HCT116 (cell line): Measurements from ENCODE around the gene TMEM139. TPM values are rescaled to one million over a fixed set of nuclear protein-coding genes. Genes with fewer than 3 reads are reported as not detected.

Experiments used
- ATAC-seq: fragments of 200-7000 bp; cut with Tn5 transposase; 2 replicates; pipeline ENCODE4 v1.9.1; 2020; ENCODE audit warnings: mild to moderate bottlenecking, moderate library complexity
- BruUV-seq: library from RNA; stranded (reverse); fragments of 400-500 nt; replicated peaks from 2 replicates; lab custom pipeline; 2021; lab: Mats Ljungman, UMichigan
- CTCF ChIA-PET: fragments of 300-600 bp; sonication (Branson Sonifier 250); formaldehyde crosslinking; loops from one replicate; lab custom pipeline; 2021; ENCODE audit warnings: antibody characterized with exemption; lab: Charles Lee
- POLR2A ChIA-PET: fragments of 300-600, 350-600 bp; sonication (Branson Sonifier 250); formaldehyde crosslinking; loops from one replicate; lab custom pipeline; 2021; ENCODE audit warnings: antibody characterized with exemption; lab: Charles Lee
- RAD21 ChIA-PET, 2 experiments: fragments of 300-600 bp; sonication (Branson Sonifier 250); formaldehyde crosslinking; loops; one replicate each; lab custom pipeline; 2023; ENCODE audit warnings: low total read pairs in 2 of 2; ENCODE audit not compliant: uncharacterized antibody in 2 of 2, unreplicated experiment in 2 of 2, low non-redundant PET in 1 of 2; lab: Charles Lee
- DNase-seq: peaks from one replicate; pipeline ENCODE4 v3.0.0-alpha.2; 2010; ENCODE audit warnings: low read depth, low spot score
- H2AFZ ChIP-seq: fragments of 200-600 bp; shearing (Covaris generic), sonication (generic); 2 replicates; pipeline ENCODE4 v1.6.1; 2017; ENCODE audit warnings: low read depth, mixed run types, mixed read lengths, antibody characterized with exemption, low read length; ENCODE audit not compliant: poor library complexity, severe bottlenecking
- H3K27ac ChIP-seq: 2 replicates; pipeline ENCODE4 v1.5.1; 2012; ENCODE audit warnings: low read depth, low read length
- H3K27me3 ChIP-seq: fragments of 200-600 bp; sonication (generic); 2 replicates; pipeline ENCODE4 v1.6.1; 2016; ENCODE audit warnings: mixed run types, low read length, mixed read lengths; ENCODE audit not compliant: insufficient read depth
- H3K36me3 ChIP-seq, 2 experiments: fragments of 200-500 bp in 1 of 2; fragments of 200-600 bp in 1 of 2; sonication (Bioruptor generic) in 1 of 2; sonication (generic) in 1 of 2; 2 replicates each; pipeline versions ENCODE4 v1.5.1 to v1.6.1; 2014 to 2016; ENCODE audit warnings: low read length in 2 of 2, inconsistent platforms in 1 of 2, mixed read lengths in 1 of 2, mixed run types in 1 of 2; ENCODE audit not compliant: insufficient read depth in 2 of 2, control insufficient read depth in 1 of 2
- H3K4me1 ChIP-seq, 2 experiments: fragments of 200-600 bp in 1 of 2; sonication (generic) in 1 of 2; 2 replicates each; pipeline versions ENCODE4 v1.5.1 to v1.6.1; 2012 to 2017; ENCODE audit warnings: low read length in 2 of 2, inconsistent platforms in 1 of 2, mild to moderate bottlenecking in 1 of 2, mixed read lengths in 1 of 2, mixed run types in 1 of 2, moderate library complexity in 1 of 2; ENCODE audit not compliant: insufficient read depth in 2 of 2, control insufficient read depth in 1 of 2
- H3K4me2 ChIP-seq: fragments of 200-600 bp; sonication (generic); 2 replicates; pipeline ENCODE4 v1.6.1; 2017; ENCODE audit warnings: mixed run types, low read length, mixed read lengths
- H3K4me3 ChIP-seq, 2 experiments: fragments of 200-600 bp in 1 of 2; sonication (generic) in 1 of 2; replicated peaks in 1 of 2; 2 replicates each; pipeline ENCODE4 v1.5.1; 2011 to 2016; ENCODE audit warnings: low read length in 2 of 2, control low read depth in 1 of 2, low read depth in 1 of 2, mild to moderate bottlenecking in 1 of 2, mixed read lengths in 1 of 2, mixed run types in 1 of 2
- H3K79me2 ChIP-seq: fragments of 200-600 bp; sonication (generic); 2 replicates; pipeline ENCODE4 v1.6.1; 2017; ENCODE audit warnings: mild to moderate bottlenecking, mixed run types, low read length, moderate library complexity, mixed read lengths; ENCODE audit not compliant: insufficient read depth
- H3K9ac ChIP-seq: fragments of 200-600 bp; sonication (generic); 2 replicates; pipeline ENCODE4 v1.6.1; 2016; ENCODE audit warnings: low read length, mixed read lengths
- H3K9me2 ChIP-seq: fragments of 200-600 bp; sonication (generic), shearing (Covaris generic); 2 replicates; pipeline ENCODE4 v1.6.1; 2017; ENCODE audit warnings: mixed run types, mild to moderate bottlenecking, moderate library complexity; ENCODE audit not compliant: insufficient read depth
- H3K9me3 ChIP-seq, 2 experiments: fragments of 200-500 bp in 1 of 2; fragments of 200-600 bp in 1 of 2; sonication (Bioruptor generic) in 1 of 2; sonication (generic) in 1 of 2; 2 replicates each; pipeline ENCODE4 v1.6.1; 2014 to 2017; ENCODE audit warnings: low read length in 2 of 2, mixed read lengths in 2 of 2, inconsistent platforms in 1 of 2, low read depth in 1 of 2, mild to moderate bottlenecking in 1 of 2, mixed run types in 1 of 2, moderate library complexity in 1 of 2; ENCODE audit not compliant: control insufficient read depth in 1 of 2, insufficient read depth in 1 of 2
- H4K20me1 ChIP-seq: fragments of 200-600 bp; sonication (generic), shearing (Covaris generic); 2 replicates; pipeline ENCODE4 v1.6.1; 2017; ENCODE audit warnings: mixed run types, mild to moderate bottlenecking, moderate library complexity; ENCODE audit not compliant: insufficient read depth
- CEBPB ChIP-seq: IDR thresholded peaks from 2 replicates; pipeline ENCODE4 v1.6.1; 2012; ENCODE audit warnings: low read depth
- CTCF ChIP-seq, 3 experiments: fragments of 200-600 bp in 1 of 3; sonication (generic) in 1 of 3; IDR thresholded peaks in 2 of 3; conservative IDR thresholded peaks in 1 of 3; 2 replicates each; pipeline ENCODE4 v1.5.1; 2012 to 2017; ENCODE audit warnings: low read depth in 2 of 3, low read length in 2 of 3, antibody characterized with exemption in 1 of 3, borderline replicate concordance in 1 of 3, control low read depth in 1 of 3, mild to moderate bottlenecking in 1 of 3, mixed read lengths in 1 of 3, mixed run types in 1 of 3, moderate library complexity in 1 of 3; ENCODE audit not compliant: insufficient read depth in 1 of 3
- ELF1 ChIP-seq: IDR thresholded peaks from 2 replicates; pipeline ENCODE4 v1.6.1; 2012; ENCODE audit warnings: low read depth, borderline replicate concordance
- RAD21 ChIP-seq: IDR thresholded peaks from 2 replicates; pipeline ENCODE4 v1.6.1; 2012; ENCODE audit warnings: low read depth, mild to moderate bottlenecking
- YY1 ChIP-seq: IDR thresholded peaks from 2 replicates; pipeline ENCODE4 v1.6.1; 2011; ENCODE audit warnings: low read length, low read depth, moderate library complexity, mild to moderate bottlenecking; ENCODE audit not compliant: insufficient replicate concordance; ENCODE audit errors: extremely low read depth
- intact Hi-C: fragments of 100-400 bp; cut with micrococcal nuclease; formaldehyde crosslinking; loops from 2 replicates; pipeline ENCODE4 v1.10.0; 2022
- total RNA-seq: library from RNA; stranded (reverse); gene quantifications from one replicate; pipeline ENCODE4 v1.2.1, GENCODE V29; 2021; ENCODE audit not compliant: unreplicated experiment

Gene TMEM139
- total RNA-seq, 1 experiment from 2014 or later = 9.9 TPM

DNA sequence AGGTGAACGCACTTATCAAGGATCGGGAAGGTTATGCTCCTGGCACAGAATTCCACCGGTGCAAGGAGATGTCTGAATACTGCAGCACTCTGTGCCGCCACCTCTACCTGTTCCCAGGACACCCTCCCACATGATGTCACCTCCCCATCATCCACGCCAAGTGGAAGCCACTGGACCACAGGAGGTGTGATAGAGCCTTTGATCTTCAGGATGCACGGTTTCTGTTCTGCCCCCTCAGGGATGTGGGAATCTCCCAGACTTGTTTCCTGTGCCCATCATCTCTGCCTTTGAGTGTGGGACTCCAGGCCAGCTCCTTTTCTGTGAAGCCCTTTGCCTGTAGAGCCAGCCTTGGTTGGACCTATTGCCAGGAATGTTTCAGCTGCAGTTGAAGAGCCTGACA is 20.2 kb downstream of the TMEM139 start:
- no peak overlapping the region for H3K4me2 ChIP-seq
- BruUV-seq = no TSS peak
- no peak overlapping the region for H3K9ac ChIP-seq
- H3K36me3 ChIP-seq = peaks cover 57 to 74% of the 10 kb centered on the region in 2 experiments
- ATAC-seq (0 out of 2 replicates have a peak, but pooled peaks have one; percentile 12), DNase-seq (no peak)
- TF ChIP-seq RAD21 (no peak), CEBPB (no peak), ELF1 (no peak)
- ChIA-PET RAD21 (no interaction called here), CTCF (interaction anchor here (0.9 to 1.0 kb wide), 2 partner anchors 65 to 89 kb away, joined by 3 read pairs; no protein-coding TSS in a partner anchor), POLR2A (no interaction called here)
- H3K27me3 ChIP-seq = no peaks in the 10 kb centered on the region
- intact Hi-C loops = loop anchor here (1.0 to 5.0 kb wide), 3 partner anchors 65 to 298 kb away; partner anchors contain the start of gene EPHA1
- H3K9me2 ChIP-seq = no peaks in the 10 kb centered on the region
- no peaks in the 10 kb centered on the region for H3K4me1 ChIP-seq
- H3K4me3 ChIP-seq = no peak overlapping the region
- peaks cover 4% of the 10 kb centered on the region; the same call in 1 of the 2 replicates for H3K79me2 ChIP-seq
- no peak overlapping the region for H2AFZ ChIP-seq
- no peak overlapping the region for H3K27ac ChIP-seq
- H4K20me1 ChIP-seq = no peaks in the 10 kb centered on the region
- no peaks in the 10 kb centered on the region for H3K9me3 ChIP-seq

- no peaks in the 10 kb centered on the region for H3K4me1 ChIP-seq
- no peak overlapping the region for H3K4me2 ChIP-seq
- no peak overlapping the region for H2AFZ ChIP-seq
- ChIA-PET CTCF (interaction anchor here (0.9 to 1.0 kb wide), 2 partner anchors 65 to 90 kb away, joined by 3 read pairs; no protein-coding TSS in a partner anchor), RAD21 (no interaction called here), POLR2A (no interaction called here)
- intact Hi-C loops = loop anchor here (1.0 to 5.0 kb wide), 2 partner anchors 65 to 298 kb away; no protein-coding TSS in a partner anchor
- H3K36me3 ChIP-seq = peaks cover 54 to 67% of the 10 kb centered on the region in 2 experiments
- BruUV-seq = no TSS peak
- no peaks in the 10 kb centered on the region for H3K27me3 ChIP-seq
- no peaks in the 10 kb centered on the region for H4K20me1 ChIP-seq
- H3K27ac ChIP-seq = no peak overlapping the region
- no peaks in the 10 kb centered on the region for H3K9me3 ChIP-seq
- H3K9ac ChIP-seq = no peak overlapping the region
- ATAC-seq (peak; percentile 97), DNase-seq (peak; percentile 44)
- no peaks in the 10 kb centered on the region for H3K9me2 ChIP-seq
- 0 out of 2 replicates have a peak, but pooled peaks cover 4% of the 10 kb centered on the region for H3K79me2 ChIP-seq
- TF ChIP-seq YY1 (no peak), RAD21 (peak; percentile 76), CTCF (IDR thresholded peaks at IDR 0.05 in 2 of 3, conservative IDR thresholded peaks at IDR 0.05 in 1 of 3; ENCODE audit: borderline replicate concordance in 1 of 3, insufficient read depth in 1 of 3, low read depth in 2 of 3, low read length in 2 of 3) (peak; percentile 70 to 92 (median 89))
- no peak overlapping the region for H3K4me3 ChIP-seq
Observed at GRCh38 chr7:143305423-143306070, 20.8 kb downstream of the TMEM139 start.
